Fibroblast of the aortic adventitia (primary cell): ENCODE data around the gene MRPL23. TPM values are rescaled to one million over a fixed set of nuclear protein-coding genes. Genes with fewer than 3 reads are reported as not detected.

Experiments used
- DNase-seq: peaks from one replicate; pipeline ENCODE4 v3.0.0-alpha.2; 2010; ENCODE audit warnings: low read depth
- H3K4me3 ChIP-seq: 2 replicates; pipeline ENCODE4 v1.5.1; 2011; ENCODE audit warnings: low read depth, mild to moderate bottlenecking, control low read depth, low read length, moderate library complexity
- small RNA-seq: library from RNA; depleted of rRNA; stranded (forward); fragments of <200 nt; gene quantifications from one replicate; pipeline ENCODE3, GENCODE V24; 2012
- total RNA-seq: library from RNA; depleted of rRNA; stranded (reverse); fragments of >200 nt; gene quantifications from 2 replicates; pipeline ENCODE4 v1.2.3, GENCODE V29; 2012; ENCODE audit warnings: low replicate concordance
- TF ChIP-seq, protein P1 (sequence below): IDR thresholded peaks from 2 replicates; pipeline ENCODE4 v1.5.1; 2011; ENCODE audit warnings: mild to moderate bottlenecking, low read length, control low read depth, inconsistent platforms; ENCODE audit not compliant: insufficient read depth

Gene MRPL23
- total RNA-seq, 1 donor = 84.3 TPM

DNA sequence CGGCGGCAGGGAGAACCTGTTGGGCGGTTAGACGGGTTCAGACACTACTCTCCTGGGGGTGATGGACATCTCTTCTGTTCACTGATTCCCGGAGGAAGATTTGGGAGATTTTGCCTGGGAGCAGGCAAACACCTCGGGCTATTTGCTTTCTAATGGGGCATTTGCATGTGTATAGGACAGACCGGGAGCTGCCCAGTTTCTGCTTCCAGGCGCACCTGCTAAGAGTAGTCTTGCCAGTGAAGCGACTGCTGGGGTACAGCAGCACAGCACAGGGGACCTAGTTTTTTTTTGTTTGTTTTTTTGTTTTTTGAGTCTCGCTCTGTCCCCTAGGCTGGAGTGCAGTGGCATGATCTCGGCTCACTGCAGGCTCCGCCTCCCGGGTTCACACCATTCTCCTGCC is 57.3 kb downstream of the MRPL23 start:
- no peak for DNase-seq
- TF ChIP-seq, protein P1, sequence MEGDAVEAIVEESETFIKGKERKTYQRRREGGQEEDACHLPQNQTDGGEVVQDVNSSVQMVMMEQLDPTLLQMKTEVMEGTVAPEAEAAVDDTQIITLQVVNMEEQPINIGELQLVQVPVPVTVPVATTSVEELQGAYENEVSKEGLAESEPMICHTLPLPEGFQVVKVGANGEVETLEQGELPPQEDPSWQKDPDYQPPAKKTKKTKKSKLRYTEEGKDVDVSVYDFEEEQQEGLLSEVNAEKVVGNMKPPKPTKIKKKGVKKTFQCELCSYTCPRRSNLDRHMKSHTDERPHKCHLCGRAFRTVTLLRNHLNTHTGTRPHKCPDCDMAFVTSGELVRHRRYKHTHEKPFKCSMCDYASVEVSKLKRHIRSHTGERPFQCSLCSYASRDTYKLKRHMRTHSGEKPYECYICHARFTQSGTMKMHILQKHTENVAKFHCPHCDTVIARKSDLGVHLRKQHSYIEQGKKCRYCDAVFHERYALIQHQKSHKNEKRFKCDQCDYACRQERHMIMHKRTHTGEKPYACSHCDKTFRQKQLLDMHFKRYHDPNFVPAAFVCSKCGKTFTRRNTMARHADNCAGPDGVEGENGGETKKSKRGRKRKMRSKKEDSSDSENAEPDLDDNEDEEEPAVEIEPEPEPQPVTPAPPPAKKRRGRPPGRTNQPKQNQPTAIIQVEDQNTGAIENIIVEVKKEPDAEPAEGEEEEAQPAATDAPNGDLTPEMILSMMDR = no peak
- no peak overlapping the region for H3K4me3 ChIP-seq

Small RNA genes within 50 kb of the gene (small RNA-seq; reads per million reads assigned to genes)
- gene RF01972 = not detected
- gene RF01973 = not detected

Other genes with a start within 250 kb of the MRPL23 start
- 2.2 and 5.9 TPM in 2 replicates for gene IFITM10, start 196.7 kb upstream of the MRPL23 start, total RNA-seq
- gene CTSD, start 183.4 kb upstream of the MRPL23 start, total RNA-seq = 184 and 221 TPM in 2 replicates
- 0.82 TPM in 1 of 2 replicates, not detected in the other for gene SYT8, start 112.3 kb upstream of the MRPL23 start, total RNA-seq
- not detected in 2 replicates for gene TNNI2, start 108.4 kb upstream of the MRPL23 start, total RNA-seq
- gene LSP1, start 94.2 kb upstream of the MRPL23 start, total RNA-seq = 18.7 and 40.2 TPM in 2 replicates
- gene PRR33, start 55.4 kb upstream of the MRPL23 start, total RNA-seq = not detected in 2 replicates
- 0.81 and 6.5 TPM in 2 replicates for gene TNNT3, start 27.6 kb upstream of the MRPL23 start, total RNA-seq
- 80.9 and 1,460 TPM in 2 replicates for gene H19, start 50.5 kb downstream of the MRPL23 start, total RNA-seq
- gene IGF2, start 192.1 kb downstream of the MRPL23 start, total RNA-seq = 3.3 and 4.2 TPM in 2 replicates
- gene INS, start 213.9 kb downstream of the MRPL23 start, total RNA-seq = not detected in 2 replicates
- not detected in 2 replicates for gene TH, start 224.5 kb downstream of the MRPL23 start, total RNA-seq